NCI-H128 (cell line): Measurements from ENCODE around the gene SLC37A1.

Experiments used
- DNase-seq: peaks from one replicate; lab custom pipeline; 2025; ENCODE audit not compliant: unreplicated experiment; lab: John Stamatoyannopoulos, UW

Gene SLC37A1

GRCh38 chr21:42572906-42573495 is 59.3 kb downstream of the SLC37A1 start:
- no peak for DNase-seq

GRCh38 chr21:42574234-42575027 is 60.8 kb downstream of the SLC37A1 start:
- DNase-seq: no peak

GRCh38 chr21:42575111-42575510 is 61.5 kb downstream of the SLC37A1 start:
- no peak for DNase-seq

GRCh38 chr21:42576639-42577038 is 63.0 kb downstream of the SLC37A1 start:
- DNase-seq: no peak

- DNase-seq: no peak
These were observed 64.4 kb downstream of the SLC37A1 start for GRCh38 chr21:42578034-42578433.

GRCh38 chr21:42578761-42579415 is 65.2 kb downstream of the SLC37A1 start:
- DNase-seq: no peak

- no peak for DNase-seq
These were observed 65.9 kb downstream of the SLC37A1 start for GRCh38 chr21:42579456-42580075.

GRCh38 chr21:42580076-42580792 is 66.6 kb downstream of the SLC37A1 start:
- no peak for DNase-seq

GRCh38 chr21:42580793-42581321 is 67.2 kb downstream of the SLC37A1 start:
- no peak for DNase-seq

- DNase-seq: no peak
These were observed 67.8 kb downstream of the SLC37A1 start for GRCh38 chr21:42581336-42581992.

GRCh38 chr21:42581993-42582786 is 68.5 kb downstream of the SLC37A1 start:
- DNase-seq: no peak

- no peak for DNase-seq
These were observed 69.3 kb downstream of the SLC37A1 start for GRCh38 chr21:42582787-42583476.

- no peak for DNase-seq
These were observed 70.0 kb downstream of the SLC37A1 start for GRCh38 chr21:42583477-42584295.

- no peak for DNase-seq
These were observed 70.6 kb downstream of the SLC37A1 start for GRCh38 chr21:42584296-42584641.

- DNase-seq: no peak
These were observed 72.2 kb downstream of the SLC37A1 start for GRCh38 chr21:42585881-42586280.

GRCh38 chr21:42586406-42586805 is 72.8 kb downstream of the SLC37A1 start:
- DNase-seq: no peak

GRCh38 chr21:42587036-42587435 is 73.4 kb downstream of the SLC37A1 start:
- no peak for DNase-seq
